ENCODE data around the gene TBC1D9B.

TBC1D9B gene

DNA sequence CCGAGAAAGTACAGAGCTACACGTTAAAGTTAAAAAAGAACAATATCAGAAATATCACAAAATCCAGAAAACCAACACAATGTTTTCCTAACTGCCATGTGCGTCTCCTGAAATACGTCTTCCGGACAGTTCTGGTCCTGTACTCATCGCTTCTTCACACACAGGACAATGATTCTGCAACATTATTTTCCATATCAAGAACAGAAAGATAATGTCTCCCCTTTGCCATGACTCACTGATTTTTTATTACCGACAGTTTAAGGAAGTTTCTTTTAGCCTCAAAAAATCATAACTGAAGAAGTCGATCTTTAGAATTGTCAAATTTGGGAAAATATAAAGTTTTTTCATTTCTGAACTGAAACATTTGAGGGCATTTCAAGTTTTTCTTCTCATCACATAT is 2.5 kb downstream of the TBC1D9B start:
- DNase-seq (ENCODE audit: low read depth, low spot score), result no peak

DNA sequence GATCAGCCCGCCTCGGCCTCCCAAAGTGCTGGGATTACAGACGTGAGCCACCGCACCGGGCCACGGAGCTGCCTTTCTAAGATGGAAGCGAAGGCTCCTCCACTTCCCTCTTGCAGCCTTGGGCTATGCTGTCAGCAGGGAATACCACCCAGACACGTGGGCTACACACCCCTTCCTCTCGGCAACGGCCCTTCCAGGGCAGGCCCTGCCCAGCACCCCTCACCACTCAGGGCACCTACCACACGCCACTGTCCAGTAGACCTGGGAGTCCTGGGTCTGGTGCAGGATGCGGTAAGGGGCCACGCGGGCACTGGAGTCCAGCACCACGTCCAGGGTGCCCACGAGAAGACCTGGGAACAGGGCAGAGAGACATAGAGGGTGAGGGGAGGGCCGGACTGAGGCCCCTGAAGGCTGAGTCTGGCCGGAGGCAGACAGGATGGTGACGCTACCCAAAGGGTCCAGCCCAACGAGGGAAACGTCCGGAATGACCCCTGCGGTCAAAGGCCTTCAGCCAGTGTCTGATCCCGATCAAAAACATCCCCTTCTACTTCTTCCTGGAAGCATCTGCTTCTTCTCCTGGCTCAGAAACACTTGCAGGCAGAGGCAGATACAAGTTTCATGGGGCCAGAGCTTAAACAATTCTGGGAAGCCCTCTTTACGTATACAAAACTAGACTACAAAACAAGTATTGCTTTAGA is 3.1 kb downstream of the TBC1D9B start:
- TF ChIP-seq, protein P1, sequence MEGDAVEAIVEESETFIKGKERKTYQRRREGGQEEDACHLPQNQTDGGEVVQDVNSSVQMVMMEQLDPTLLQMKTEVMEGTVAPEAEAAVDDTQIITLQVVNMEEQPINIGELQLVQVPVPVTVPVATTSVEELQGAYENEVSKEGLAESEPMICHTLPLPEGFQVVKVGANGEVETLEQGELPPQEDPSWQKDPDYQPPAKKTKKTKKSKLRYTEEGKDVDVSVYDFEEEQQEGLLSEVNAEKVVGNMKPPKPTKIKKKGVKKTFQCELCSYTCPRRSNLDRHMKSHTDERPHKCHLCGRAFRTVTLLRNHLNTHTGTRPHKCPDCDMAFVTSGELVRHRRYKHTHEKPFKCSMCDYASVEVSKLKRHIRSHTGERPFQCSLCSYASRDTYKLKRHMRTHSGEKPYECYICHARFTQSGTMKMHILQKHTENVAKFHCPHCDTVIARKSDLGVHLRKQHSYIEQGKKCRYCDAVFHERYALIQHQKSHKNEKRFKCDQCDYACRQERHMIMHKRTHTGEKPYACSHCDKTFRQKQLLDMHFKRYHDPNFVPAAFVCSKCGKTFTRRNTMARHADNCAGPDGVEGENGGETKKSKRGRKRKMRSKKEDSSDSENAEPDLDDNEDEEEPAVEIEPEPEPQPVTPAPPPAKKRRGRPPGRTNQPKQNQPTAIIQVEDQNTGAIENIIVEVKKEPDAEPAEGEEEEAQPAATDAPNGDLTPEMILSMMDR (IDR thresholded peaks at IDR 0.05; ENCODE audit: insufficient read depth, low read length, missing control alignments), result no peak
- no peak overlapping the region for H3K4me3 ChIP-seq (ENCODE audit: low read depth, low read length)
- no peak for DNase-seq (ENCODE audit: low read depth, low spot score)
- ChIA-PET POLR2A (no interaction called here), CTCF (interaction anchor here (1.2 to 3.1 kb wide), 2 partner anchors 9 to 16 kb away, joined by 3 to 14 read pairs; no protein-coding TSS in a partner anchor)

More for the DNA sequence above, 2.5 kb downstream of the TBC1D9B start:
- H3K4me3 ChIP-seq (ENCODE audit: low read depth, low read length), result no peak overlapping the region
- ChIA-PET CTCF (interaction anchor here (1.2 to 3.1 kb wide), 2 partner anchors 10 to 16 kb away, joined by 3 to 14 read pairs; no protein-coding TSS in a partner anchor), POLR2A (no interaction called here)
- TF ChIP-seq, protein P1 (IDR thresholded peaks at IDR 0.05; ENCODE audit: insufficient read depth, low read length, missing control alignments), result no peak

DNA sequence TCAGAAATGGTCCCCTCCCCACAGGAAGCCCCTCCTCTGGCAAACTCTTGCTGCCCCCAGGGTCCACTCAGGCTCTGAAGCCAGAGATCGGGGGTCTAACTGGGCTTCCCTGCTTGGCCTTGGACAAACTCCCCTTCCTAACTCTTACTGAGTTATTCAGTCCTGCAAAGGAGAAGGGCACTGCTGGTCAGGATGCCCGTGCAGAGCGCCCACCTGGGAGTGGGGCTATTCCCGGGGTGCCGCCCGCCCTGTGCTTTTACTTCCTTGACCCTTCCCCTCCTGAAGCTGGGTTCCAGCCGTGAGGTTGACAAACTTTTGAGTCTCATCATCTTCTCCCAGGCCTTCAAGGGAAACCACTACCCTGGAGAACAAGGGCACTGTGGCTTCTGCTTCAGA is 4.9 kb downstream of the TBC1D9B start:
- ChIA-PET POLR2A (no interaction called here), CTCF (interaction anchor here (1.6 kb wide), 1 partner anchor 106 kb away, joined by 3 read pairs; no protein-coding TSS in a partner anchor)
- DNase-seq (ENCODE audit: low read depth, low spot score), result no peak
- no peak overlapping the region for H3K4me3 ChIP-seq (ENCODE audit: low read depth, low read length)
- TF ChIP-seq, protein P1 (IDR thresholded peaks at IDR 0.05; ENCODE audit: insufficient read depth, low read length, missing control alignments), result no peak

DNA sequence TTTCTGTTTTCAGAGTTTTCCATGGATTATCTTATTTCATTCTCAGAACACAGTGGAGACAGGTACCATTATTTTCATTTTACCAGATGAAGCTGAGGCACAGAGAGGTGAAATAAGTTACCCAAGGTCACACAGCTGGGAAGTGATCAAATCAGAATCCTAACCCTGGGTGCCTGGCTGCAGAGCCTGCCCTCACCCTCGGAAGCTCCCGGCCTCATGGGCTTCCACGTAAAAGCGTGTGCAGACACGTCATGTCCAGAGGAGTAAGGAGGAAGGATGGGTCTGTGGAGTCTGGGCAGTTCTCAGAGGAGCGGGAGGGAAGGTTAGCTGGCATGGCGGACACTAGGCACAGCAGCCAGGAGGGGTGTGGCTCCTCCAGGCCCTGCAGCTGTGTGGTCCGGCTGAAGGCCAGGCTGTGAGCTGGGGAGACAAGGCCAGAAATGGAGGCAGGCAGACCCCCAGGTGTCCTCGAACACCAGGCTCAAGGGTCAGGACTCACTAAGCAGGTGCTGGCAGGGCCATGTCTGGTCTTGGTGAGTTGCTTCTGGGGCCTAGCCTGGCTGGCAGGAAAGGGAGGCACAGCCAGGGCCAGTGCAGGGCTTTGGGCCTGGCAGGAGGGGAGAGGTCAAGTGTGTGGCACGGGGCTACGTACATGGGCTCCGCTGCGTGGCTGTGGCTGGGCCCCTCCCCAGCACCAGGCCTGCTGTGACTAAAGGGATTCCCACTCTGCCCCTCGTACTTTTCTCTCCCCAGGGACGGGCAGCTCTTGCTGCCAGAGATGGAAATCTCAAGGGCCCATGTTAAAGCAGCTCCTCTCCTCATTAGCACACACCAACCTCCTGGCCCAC is 5.6 kb downstream of the TBC1D9B start:
- TF ChIP-seq, protein P1 (IDR thresholded peaks at IDR 0.05; ENCODE audit: insufficient read depth, low read length, missing control alignments), result no peak
- CTCF ChIA-PET, result interaction anchor here (1.0 to 1.6 kb wide), 2 partner anchors 10 to 106 kb away, joined by 3 read pairs; no protein-coding TSS in a partner anchor
- no peak for DNase-seq (ENCODE audit: low read depth, low spot score)
- POLR2A ChIA-PET, result no interaction called here
- H3K4me3 ChIP-seq (ENCODE audit: low read depth, low read length), result no peak overlapping the region

DNA sequence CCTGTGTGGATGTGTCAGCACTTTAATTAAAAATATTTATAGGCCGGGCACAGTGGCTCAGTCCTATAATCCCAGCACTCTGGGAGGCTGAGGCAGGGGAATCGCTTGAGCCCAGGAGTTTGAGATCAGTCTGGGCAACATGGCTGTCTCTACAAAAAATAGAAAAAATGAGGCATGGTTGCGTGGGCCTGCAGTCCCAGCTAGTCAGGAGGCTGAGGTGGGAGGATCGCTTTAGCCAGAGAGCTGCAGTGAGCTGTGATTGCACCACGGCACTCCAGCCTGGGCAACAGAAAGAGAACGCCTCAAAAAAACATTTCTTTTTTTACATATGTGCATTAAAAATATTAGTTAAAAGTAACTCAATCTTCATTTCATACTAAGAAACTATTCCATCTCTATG is 6.2 kb downstream of the TBC1D9B start:
- TF ChIP-seq, protein P1 (IDR thresholded peaks at IDR 0.05; ENCODE audit: insufficient read depth, low read length, missing control alignments), result no peak
- H3K4me3 ChIP-seq (ENCODE audit: low read depth, low read length), result no peak overlapping the region
- ChIA-PET CTCF (interaction anchor here (1.0 kb wide), 1 partner anchor 10 kb away, joined by 3 read pairs; no protein-coding TSS in a partner anchor), POLR2A (no interaction called here)
- DNase-seq (ENCODE audit: low read depth, low spot score), result no peak

DNA sequence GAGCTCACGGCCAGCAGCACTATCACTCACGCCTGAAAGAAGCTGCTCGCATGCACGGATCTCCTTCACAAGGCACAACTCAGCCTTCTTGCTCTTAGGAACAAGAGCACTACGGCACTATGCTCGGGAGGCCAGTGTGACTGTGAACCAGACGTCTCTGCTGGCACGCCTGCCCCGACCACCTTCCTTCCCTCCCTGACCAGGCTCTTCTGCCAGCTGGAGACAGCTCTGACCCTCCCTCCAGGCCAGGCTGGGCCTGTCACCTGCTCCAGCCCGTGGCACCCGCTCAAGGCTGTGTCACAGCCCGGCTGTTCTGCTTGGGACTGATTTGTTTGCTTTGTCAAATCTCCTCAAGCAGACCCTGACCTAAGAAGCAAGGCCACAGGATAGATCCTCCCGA is 7.0 kb downstream of the TBC1D9B start:
- no peak overlapping the region for H3K4me3 ChIP-seq (ENCODE audit: low read depth, low read length)
- TF ChIP-seq, protein P1 (IDR thresholded peaks at IDR 0.05; ENCODE audit: insufficient read depth, low read length, missing control alignments), result no peak
- DNase-seq (ENCODE audit: low read depth, low spot score), result no peak
- ChIA-PET POLR2A (no interaction called here), CTCF (interaction anchor here (1.0 kb wide), 1 partner anchor 12 kb away, joined by 3 read pairs; no protein-coding TSS in a partner anchor)

Data from AG04449 (cell line).